GM18517 (cell line): ENCODE measurements around the gene BIVM.

Experiments
- ATAC-seq: cut with Tn5 transposase; IDR thresholded peaks from one replicate; pipeline ENCODE4 v1.9.1; 2021; ENCODE audit warnings: mild to moderate bottlenecking, moderate library complexity; ENCODE audit not compliant: unreplicated experiment

Gene BIVM

DNA sequence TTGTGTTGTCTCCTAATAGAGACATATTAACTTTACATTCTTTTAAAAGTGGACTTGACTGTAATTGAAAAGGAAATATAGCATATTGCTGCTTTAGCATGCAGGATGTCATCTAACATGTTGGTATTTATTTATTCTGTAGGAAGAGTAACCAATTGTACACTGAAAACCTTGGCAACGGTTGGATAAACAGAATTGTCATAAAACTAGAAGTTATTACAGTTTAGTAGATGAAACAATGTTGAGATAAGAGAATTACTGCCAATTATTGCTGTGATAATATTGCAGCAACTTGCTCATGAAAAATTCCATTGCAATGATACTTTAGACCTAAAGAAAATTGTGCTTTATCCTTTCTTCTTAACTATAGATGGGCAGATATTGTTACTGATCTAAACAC lies 39.4 kb downstream of the BIVM start:
- no peak for ATAC-seq

GRCh38 chr13:102838982-102839381 lies 40.1 kb downstream of the BIVM start:
- ATAC-seq, result no peak

DNA sequence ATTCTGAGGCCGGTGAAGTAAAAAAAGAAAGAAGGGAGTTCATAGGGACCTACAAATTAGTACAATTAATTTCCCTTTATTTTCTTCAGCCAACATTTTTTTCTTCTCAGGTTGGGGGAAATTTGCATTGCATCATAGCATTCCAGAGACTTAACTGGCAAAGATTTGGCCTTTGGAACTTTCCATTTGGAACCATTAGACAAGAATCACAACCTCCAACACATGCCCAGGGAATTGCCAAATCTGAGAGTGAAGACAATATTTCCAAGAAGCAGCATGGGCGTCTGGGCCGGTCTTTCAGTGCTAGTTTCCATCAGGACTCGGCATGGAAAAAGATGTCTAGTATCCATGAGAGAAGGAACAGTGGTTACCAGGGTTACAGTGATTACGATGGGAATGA lies 40.5 kb downstream of the BIVM start:
- no peak for ATAC-seq

- peak; percentile 21 for ATAC-seq
Measured at GRCh38 chr13:102845289-102845629, 46.3 kb downstream of the BIVM start.

DNA sequence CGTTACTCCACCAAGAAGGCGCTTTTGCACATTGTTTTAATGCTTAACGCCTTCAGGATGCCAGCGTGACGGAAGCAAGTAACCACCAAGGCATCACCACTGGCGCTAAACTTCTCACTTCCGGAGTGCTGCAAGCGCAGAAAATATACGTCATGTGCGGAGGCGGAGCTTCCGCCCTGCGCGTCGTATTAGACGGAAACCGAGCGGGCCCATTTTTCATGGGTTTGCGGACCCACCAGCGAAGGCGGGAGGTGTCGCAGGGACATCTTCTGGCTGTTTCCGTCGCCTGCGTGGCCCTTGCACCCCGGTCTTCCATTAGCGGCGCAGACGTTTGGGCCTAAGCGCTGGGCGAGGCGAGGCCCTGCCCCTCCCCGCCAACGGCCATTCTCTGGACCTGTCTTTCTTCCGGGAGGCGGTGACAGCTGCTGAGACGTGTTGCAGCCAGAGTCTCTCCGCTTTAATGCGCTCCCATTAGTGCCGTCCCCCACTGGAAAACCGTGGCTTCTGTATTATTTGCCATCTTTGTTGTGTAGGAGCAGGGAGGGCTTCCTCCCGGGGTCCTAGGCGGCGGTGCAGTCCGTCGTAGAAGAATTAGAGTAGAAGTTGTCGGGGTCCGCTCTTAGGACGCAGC lies 46.8 kb downstream of the BIVM start, which contains the start of gene ERCC5:
TSS of gene ERCC5 (plus strand) at position 403 of the 631 bp plus-strand sequence. CDS start 235 bp downstream, outside the sequence.
- peak; percentile 80 for ATAC-seq

- peak; percentile 43 for ATAC-seq
Measured at GRCh38 chr13:102846261-102847015, 47.5 kb downstream of the BIVM start.

- ATAC-seq, result peak; percentile 28
Measured at GRCh38 chr13:102847272-102848234, 48.6 kb downstream of the BIVM start.

DNA sequence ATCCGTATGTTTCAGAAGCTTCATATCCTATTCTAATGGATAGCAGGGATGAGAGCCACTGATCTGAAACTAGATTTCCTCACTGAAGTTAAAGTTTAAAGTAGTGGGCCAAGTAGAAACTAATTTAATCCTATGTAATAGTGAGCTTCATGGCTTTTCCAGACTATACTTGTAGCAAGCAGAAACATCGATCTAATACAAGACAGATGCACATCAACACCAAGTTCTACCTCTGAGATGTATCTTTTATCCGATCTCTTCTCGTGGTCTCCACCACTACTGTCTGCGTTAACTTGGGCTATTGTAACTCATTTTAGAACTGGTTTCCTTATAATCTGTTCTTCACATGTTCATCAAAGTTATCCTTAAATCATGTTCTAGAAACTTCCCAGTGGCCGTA lies 50.0 kb downstream of the BIVM start:
- ATAC-seq, result no peak

DNA sequence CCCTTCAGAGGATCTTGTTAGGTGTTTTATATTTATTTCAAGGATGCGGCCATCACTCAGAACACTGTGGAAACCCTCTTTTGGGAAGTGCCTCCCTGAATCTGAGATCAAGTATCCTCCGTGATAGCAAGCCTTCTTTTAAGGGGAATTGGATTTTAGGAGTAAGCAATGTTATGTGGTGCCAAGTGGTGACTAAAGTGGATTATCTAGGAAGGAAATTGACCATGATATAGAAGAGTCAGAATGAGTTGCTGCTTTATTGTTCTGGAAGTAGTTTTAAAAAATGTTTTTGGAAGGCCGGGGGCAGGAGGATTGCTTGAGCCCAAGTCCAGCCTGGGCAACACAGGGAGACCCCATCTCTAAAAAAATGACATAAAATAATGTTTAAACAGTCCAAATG lies 53.6 kb downstream of the BIVM start:
- ATAC-seq, result no peak

DNA sequence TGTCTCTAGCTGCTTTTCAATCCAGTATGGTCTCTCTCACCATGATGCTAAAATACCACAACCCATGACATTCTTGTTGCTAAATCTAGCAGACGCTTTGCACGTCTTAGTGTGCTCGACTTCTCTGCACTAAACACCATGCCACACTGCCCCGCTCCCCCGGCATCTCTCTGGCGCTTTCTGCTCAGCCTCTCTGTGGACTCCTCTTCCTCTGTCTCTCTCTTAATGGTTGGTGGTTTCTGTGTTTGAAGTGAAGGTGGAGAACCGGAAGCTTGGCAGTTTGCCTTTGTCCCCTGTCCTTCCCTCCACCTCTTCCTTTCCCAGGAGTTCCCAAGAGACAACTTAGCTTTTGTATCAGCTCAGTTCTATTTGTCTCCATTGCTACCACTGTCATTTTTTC lies 55.8 kb downstream of the BIVM start:
- no peak for ATAC-seq

DNA sequence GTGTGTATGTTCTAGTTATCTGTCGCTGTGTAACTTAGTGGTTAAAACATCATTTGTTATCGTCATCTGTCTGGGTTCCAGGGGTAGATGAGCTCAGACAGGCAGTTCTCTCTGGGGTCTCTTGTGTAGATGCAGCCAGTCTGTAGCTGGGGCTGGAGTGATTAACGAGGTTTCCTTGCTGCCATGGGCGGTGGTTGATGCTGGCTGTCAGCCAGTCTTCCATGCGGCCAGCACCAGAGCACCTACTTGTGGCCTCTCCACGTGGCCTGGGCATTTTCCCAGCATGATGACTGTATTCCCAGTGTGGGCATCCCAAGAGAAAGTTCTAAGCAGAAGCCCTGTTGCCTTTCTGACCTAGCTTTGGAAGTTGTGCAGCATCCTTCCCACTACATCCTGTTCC lies 57.6 kb downstream of the BIVM start:
- ATAC-seq, result no peak

GRCh38 chr13:102862624-102863210 lies 63.8 kb downstream of the BIVM start:
- ATAC-seq, result no peak

GRCh38 chr13:102863590-102863989 lies 64.7 kb downstream of the BIVM start:
- ATAC-seq, result no peak

DNA sequence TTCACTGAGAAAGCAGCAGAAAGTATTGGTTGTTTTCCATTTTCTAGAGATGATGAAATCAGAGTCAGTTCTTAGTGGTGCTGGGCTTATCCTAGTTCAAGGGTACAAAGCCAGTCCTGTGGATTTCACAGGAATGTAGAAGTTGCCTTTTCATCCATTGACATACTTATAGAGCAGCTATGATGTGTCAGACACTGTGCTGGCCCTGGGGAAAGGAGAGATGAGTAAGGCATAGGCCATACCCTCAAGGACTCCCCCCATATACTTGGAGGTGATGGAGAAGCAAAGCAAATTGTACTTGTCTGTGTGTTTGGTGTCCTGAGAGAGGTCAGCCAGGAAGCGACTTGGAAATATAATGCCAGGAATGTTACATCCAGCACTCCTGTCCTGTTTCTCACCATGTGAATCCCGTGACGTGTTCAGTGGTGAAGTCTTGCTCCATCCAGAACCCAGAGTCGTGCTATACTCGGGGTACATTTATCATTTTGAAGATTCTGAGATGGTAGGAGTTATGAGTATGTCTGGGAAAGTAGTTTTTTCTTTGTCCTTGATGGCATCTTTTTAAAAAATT lies 69.5 kb downstream of the BIVM start:
- no peak for ATAC-seq

GRCh38 chr13:102869948-102870676 lies 71.2 kb downstream of the BIVM start:
- peak; percentile 21 for ATAC-seq

DNA sequence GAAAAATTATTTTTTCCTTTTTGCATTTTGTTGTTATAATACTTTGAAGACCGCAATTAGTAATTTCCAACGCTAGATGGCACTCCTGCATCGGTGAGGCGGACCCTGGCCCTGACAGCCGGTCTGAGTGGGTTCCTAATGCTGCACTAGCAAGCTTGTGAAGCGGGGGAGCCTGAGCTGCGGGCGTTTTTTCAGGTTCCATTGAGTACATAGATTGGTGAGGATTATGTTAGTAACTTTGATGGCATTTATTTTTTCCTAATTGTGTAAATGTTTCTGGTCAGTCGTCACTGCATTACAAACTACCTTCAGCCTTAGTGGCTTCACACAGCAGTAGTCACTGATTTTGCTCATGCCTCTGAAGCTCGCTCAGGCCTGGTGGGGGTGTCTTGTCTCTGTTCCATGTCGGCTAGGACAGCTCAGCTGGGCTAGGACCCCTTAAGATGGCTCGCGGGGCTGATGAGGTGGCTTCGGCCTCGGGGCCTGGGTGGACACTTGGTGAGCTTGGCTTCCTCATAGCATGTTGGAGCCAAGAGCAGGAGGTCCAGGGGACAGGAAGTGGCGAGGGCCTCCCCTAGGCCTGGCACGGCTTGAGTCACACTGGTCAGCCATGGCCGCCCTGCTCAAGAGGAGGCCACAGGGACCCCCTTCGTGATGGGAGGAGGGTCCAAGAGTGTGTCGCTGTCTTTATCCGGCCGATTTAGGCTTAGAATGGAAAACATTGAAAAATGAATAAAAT lies 71.9 kb downstream of the BIVM start:
- peak; percentile 81 for ATAC-seq

- no peak for ATAC-seq
Measured at GRCh38 chr13:102872131-102872530, 73.2 kb downstream of the BIVM start.

- no peak for ATAC-seq
Measured at GRCh38 chr13:102872531-102872930, 73.6 kb downstream of the BIVM start.

- peak; percentile 54 for ATAC-seq
Measured at GRCh38 chr13:102873653-102874052, 74.7 kb downstream of the BIVM start.
